Measurements from ENCODE around the gene CUL9.

Gene CUL9

DNA sequence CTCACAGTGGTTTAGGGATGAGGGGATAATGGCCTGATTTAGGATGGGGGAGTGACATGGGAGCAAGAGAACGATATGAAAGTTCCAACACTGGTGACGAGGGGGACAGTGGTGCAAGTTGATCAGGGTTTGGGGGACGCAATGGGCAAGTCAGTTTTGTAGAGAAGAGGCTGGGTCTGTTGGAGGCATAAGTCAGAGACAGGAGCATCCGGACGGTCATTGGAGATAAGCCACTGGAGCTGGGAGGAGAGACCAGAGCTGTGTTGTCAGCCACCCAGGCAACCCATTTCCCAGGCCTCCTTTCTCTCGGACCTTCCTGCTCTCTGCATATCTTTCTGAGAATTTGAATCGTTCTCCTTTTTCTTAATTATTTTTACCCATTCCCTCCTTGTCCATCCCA lies 37.8 kb downstream of the CUL9 start:
- TF ChIP-seq, protein P1, sequence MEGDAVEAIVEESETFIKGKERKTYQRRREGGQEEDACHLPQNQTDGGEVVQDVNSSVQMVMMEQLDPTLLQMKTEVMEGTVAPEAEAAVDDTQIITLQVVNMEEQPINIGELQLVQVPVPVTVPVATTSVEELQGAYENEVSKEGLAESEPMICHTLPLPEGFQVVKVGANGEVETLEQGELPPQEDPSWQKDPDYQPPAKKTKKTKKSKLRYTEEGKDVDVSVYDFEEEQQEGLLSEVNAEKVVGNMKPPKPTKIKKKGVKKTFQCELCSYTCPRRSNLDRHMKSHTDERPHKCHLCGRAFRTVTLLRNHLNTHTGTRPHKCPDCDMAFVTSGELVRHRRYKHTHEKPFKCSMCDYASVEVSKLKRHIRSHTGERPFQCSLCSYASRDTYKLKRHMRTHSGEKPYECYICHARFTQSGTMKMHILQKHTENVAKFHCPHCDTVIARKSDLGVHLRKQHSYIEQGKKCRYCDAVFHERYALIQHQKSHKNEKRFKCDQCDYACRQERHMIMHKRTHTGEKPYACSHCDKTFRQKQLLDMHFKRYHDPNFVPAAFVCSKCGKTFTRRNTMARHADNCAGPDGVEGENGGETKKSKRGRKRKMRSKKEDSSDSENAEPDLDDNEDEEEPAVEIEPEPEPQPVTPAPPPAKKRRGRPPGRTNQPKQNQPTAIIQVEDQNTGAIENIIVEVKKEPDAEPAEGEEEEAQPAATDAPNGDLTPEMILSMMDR (IDR thresholded peaks at IDR 0.05; ENCODE audit: insufficient read depth, missing control alignments) = no peak
- DNase-seq (ENCODE audit: insufficient read length, low spot score) (no peak), FAIRE-seq (no peak)

DNA sequence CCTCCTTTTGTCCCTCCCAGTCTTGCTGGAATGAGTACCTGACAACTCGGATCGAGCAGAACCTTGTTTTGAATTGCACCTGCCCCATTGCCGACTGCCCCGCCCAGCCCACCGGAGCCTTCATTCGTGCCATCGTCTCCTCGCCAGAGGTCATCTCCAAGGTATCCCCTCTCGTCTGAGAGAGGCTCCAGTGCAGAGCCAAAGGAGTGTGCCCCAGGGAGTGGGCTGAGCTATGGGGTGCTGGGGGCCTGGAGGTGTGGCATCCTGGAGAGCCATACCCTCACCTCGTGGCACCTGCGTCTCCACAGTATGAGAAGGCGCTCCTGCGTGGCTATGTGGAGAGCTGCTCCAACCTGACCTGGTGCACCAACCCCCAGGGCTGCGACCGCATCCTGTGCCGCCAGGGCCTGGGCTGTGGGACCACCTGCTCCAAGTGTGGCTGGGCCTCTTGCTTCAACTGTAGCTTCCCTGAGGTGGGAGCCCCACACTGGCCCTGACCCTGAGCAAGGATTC lies 38.5 kb downstream of the CUL9 start:
- TF ChIP-seq, protein P1 (IDR thresholded peaks at IDR 0.05; ENCODE audit: insufficient read depth, missing control alignments) = no peak
- FAIRE-seq (no peak), DNase-seq (ENCODE audit: insufficient read length, low spot score) (no peak)

DNA sequence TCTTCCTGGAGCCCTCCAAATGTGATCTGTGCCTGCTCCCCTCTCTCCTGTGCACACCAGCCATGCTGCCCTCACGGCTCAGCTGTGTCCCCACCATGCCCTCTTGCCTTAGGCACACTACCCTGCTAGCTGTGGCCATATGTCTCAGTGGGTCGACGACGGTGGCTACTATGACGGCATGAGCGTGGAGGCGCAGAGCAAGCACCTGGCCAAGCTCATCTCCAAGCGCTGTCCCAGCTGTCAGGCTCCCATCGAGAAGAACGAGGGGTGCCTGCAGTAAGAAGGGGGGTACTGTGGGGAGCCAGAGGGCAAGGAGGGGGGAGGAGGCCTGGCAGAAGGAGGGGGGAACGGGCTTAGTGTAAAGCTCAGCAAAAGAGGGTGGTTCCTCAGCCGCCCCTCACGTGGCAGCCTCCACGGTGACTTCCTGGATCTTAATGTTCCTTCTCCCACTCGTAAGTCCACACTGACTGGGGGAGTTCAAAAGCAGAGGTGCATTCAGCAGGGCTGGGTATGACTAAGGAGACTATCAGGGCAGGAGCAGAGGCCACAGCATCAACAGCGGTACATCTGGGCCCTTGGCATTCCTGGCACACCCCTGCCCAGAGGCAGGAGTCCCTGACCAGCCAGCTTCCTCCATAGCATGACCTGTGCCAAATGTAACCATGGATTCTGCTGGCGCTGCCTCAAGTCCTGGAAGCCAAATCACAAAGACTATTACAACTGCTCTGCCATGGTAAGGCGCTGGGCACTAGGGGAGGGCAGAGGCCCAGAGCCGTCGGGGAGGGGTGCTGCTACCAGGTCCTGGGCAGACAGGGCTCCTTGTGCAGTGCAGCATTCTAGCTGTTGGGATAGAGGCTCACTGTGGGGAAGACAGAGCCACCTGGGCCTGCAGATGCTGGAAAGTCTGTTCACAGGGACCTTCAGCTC lies 39.3 kb downstream of the CUL9 start:
- no peak for DNase-seq (ENCODE audit: insufficient read length, low spot score)
- TF ChIP-seq, protein P1 (IDR thresholded peaks at IDR 0.05; ENCODE audit: insufficient read depth, missing control alignments) = no peak
- no peak for FAIRE-seq

DNA sequence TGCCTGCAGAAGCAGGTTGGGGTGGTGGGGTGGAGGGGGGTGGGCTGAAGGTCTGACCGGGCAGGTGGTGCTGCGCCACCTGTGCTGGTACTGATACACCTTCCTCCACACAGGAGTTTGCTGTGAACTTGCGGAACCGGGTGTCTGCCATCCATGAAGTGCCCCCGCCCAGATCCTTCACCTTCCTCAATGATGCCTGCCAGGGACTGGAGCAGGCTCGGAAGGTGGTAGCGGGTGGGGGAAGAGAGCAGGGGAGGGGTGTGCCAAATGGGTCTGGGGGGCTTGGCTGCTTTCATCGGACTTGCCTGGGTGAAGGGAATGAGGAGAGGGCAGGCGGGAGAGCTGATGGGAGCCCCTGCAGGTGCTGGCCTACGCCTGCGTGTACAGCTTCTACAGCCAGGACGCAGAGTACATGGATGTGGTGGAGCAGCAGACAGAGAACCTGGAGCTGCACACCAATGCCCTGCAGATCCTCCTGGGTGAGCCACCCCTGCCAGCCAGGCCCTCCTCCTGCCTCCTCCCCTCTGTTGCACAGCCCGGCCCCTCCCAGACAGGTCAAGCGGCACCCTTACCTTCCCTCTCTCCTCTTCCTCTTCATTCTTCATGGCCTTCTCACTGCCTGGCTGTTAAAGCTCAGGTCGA lies 40.5 kb downstream of the CUL9 start:
- FAIRE-seq = no peak
- TF ChIP-seq, protein P1 (IDR thresholded peaks at IDR 0.05; ENCODE audit: insufficient read depth, missing control alignments) = no peak
- no peak for DNase-seq (ENCODE audit: insufficient read length, low spot score)

DNA sequence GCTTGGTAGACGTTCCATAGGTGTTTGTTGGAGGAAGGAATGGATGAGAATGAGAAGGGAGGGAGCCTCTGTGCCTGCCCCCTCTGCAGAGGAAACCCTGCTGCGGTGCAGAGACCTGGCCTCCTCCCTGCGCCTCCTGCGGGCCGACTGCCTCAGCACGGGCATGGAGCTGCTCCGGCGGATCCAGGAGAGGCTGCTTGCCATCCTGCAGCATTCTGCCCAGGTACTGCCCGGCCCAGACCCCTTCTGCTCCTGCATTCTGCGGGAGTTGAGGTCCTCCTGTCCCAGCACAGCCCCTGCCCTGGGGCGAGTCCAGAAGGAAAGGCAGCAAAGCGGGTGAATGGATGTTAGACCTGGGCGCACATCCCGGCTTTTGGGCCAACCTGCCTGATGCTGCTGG lies 41.2 kb downstream of the CUL9 start:
- TF ChIP-seq, protein P1 (IDR thresholded peaks at IDR 0.05; ENCODE audit: insufficient read depth, missing control alignments) = no peak
- no peak for FAIRE-seq
- DNase-seq (ENCODE audit: insufficient read length, low spot score) = no peak

DNA sequence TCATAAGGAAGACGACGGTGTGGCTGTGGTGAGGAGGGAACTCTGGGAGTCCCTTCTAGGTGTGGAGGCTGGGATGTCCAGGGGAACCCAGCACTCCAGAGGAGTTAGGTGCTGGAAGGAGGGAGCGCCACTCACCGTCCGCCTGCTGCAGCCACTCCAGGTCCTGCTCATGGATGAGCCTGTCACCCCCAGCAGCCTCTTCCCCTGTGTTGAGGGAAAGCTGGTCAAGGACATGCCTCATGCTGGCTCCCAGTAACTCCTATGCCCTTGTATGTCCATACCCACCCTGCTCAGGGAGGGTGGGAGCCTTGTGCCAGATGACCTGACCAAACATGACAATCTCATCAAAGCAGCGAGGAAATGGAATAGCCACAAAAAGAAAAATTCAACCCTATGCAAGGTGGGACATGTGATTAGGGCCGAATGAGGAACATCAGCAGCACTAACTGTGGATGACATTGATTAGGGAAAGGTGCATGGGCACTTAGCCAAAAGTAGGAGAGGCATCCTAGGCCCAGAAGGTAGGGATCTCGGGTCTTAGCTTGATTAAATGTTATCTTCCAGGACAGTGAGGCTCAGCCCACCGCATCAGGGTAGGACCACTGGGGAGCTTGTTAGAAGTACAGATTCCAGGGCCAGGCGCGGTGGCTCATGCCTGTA lies 44.3 kb downstream of the CUL9 start:
- no peak for FAIRE-seq
- TF ChIP-seq, protein P1 (IDR thresholded peaks at IDR 0.05; ENCODE audit: insufficient read depth, missing control alignments) = no peak
- DNase-seq (ENCODE audit: insufficient read length, low spot score) = no peak
